ENCODE data around the gene RXFP1. TPM values are rescaled to one million over a fixed set of nuclear protein-coding genes. Genes with fewer than 3 reads are reported as not detected.

The RXFP1 gene
- total RNA-seq, 1 donor, result 17.8 TPM

GRCh38 chr4:158671915-158672806 is 150.5 kb downstream of the RXFP1 start, which contains the start of gene ETFDH:
TSS of gene ETFDH (plus strand) at chr4:158672296. CDS start at chr4:158672457, 161 bp downstream.
- peak; percentile 63 for TF ChIP-seq CTCF (IDR thresholded peaks at IDR 0.05; ENCODE audit: insufficient read depth, low read length)
- DNase-seq (ENCODE audit: low read depth), result peak; percentile 99
- peak within 1 kb of the TSS; percentile 94 for H3K4me3 ChIP-seq (ENCODE audit: low read depth, low read length)

GRCh38 chr4:158673633-158674032 is 152.0 kb downstream of the RXFP1 start:
- no peak overlapping the region for H3K4me3 ChIP-seq (ENCODE audit: low read depth, low read length)
- DNase-seq (ENCODE audit: low read depth), result no peak
- no peak for TF ChIP-seq CTCF (IDR thresholded peaks at IDR 0.05; ENCODE audit: insufficient read depth, low read length)

GRCh38 chr4:158676076-158676475 is 154.4 kb downstream of the RXFP1 start:
- TF ChIP-seq CTCF (IDR thresholded peaks at IDR 0.05; ENCODE audit: insufficient read depth, low read length), result no peak
- no peak overlapping the region for H3K4me3 ChIP-seq (ENCODE audit: low read depth, low read length)
- no peak for DNase-seq (ENCODE audit: low read depth)

- TF ChIP-seq CTCF (IDR thresholded peaks at IDR 0.05; ENCODE audit: insufficient read depth, low read length), result no peak
- H3K4me3 ChIP-seq (ENCODE audit: low read depth, low read length), result no peak overlapping the region
- no peak for DNase-seq (ENCODE audit: low read depth)
Observed at GRCh38 chr4:158678767-158679166, 157.1 kb downstream of the RXFP1 start.

GRCh38 chr4:158681629-158682028 is 159.9 kb downstream of the RXFP1 start:
- DNase-seq (ENCODE audit: low read depth), result no peak
- H3K4me3 ChIP-seq (ENCODE audit: low read depth, low read length), result no peak overlapping the region
- TF ChIP-seq CTCF (IDR thresholded peaks at IDR 0.05; ENCODE audit: insufficient read depth, low read length), result no peak

- DNase-seq (ENCODE audit: low read depth), result no peak
- TF ChIP-seq CTCF (IDR thresholded peaks at IDR 0.05; ENCODE audit: insufficient read depth, low read length), result no peak
- no peak overlapping the region for H3K4me3 ChIP-seq (ENCODE audit: low read depth, low read length)
Observed at GRCh38 chr4:158682066-158682465, 160.4 kb downstream of the RXFP1 start.

Measured in fibroblast of the aortic adventitia (primary cell).